GM12892 (cell line): ENCODE data around the gene SLC15A5.

Experiments used
- POLR2A ChIP-seq: IDR thresholded peaks from 2 replicates; pipeline ENCODE4 v1.6.1; 2011; ENCODE audit warnings: low read depth, low read length, control low read depth
- POLR2AphosphoS5 ChIP-seq: IDR thresholded peaks from 2 replicates; pipeline ENCODE4 v1.6.1; 2011; ENCODE audit warnings: low read depth, low read length, control low read depth

DNA sequence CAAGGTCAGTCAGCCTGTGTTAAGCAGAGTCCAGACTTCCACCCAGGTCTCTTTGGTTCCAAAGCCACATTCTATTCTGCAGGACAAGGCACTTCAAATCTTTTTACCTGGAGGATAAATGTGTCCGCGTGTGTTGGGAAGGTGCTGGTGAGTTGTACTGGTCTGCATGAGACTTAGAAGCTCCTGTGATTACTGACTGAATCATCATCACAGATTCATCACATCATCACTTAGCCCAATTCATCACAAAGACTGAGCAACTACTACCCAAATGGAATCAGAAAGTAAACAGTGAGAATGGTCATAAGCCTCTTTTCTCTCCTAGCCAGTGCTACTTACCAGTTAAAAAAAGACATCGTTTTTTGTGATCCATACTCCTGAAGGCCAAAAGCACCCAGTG, 5.3 kb downstream of the SLC15A5 start:
- TF ChIP-seq POLR2AphosphoS5 (no peak), POLR2A (no peak)
